Measurements from ENCODE around the gene MAPK8. TPM values are rescaled to one million over a fixed set of nuclear protein-coding genes. Genes with fewer than 3 reads are reported as not detected.

The MAPK8 gene
- total and polyA plus RNA-seq, 5 donors: 9.4 to 35.5 (median 33.6) TPM

- Histone ChIP-seq H3K4me1 (ENCODE audit: control insufficient read depth, insufficient read depth, low read length) (peaks cover 6% of the 10 kb centered on the region), H3K9me3 (ENCODE audit: control insufficient read depth, low read length) (no peaks in the 10 kb centered on the region), H3K27ac (ENCODE audit: low read length) (no peak overlapping the region), H3K27me3 (ENCODE audit: control insufficient read depth, insufficient read depth) (no peaks in the 10 kb centered on the region), H3K4me3 (ENCODE audit: low read length) (no peak overlapping the region)
- WGBS: 74% methylated on average over 5 of the region's 5 CpGs
- intact Hi-C loops (cut with DNase I): no loop called here
- ATAC-seq: no peak
- DNase-seq: peak in 1 of 3 donors; percentile 27
These were observed 151.6 kb downstream of the MAPK8 start for GRCh38 chr10:48457949-48458661.

GRCh38 chr10:48458662-48459048 lies 152.2 kb downstream of the MAPK8 start:
- Histone ChIP-seq H3K4me1 (ENCODE audit: control insufficient read depth, insufficient read depth, low read length) (peaks cover 11% of the 10 kb centered on the region), H3K27me3 (ENCODE audit: control insufficient read depth, insufficient read depth) (no peaks in the 10 kb centered on the region), H3K9me3 (ENCODE audit: control insufficient read depth, low read length) (no peaks in the 10 kb centered on the region), H3K4me3 (ENCODE audit: low read length) (no peak overlapping the region), H3K27ac (ENCODE audit: low read length) (no peak overlapping the region)
- DNase-seq (no peak), ATAC-seq (no peak)
- WGBS: 76% methylated on average over 6 of the region's 6 CpGs
- intact Hi-C loops (cut with DNase I): no loop called here

GRCh38 chr10:48459270-48460150 lies 153.0 kb downstream of the MAPK8 start:
- ATAC-seq (no peak), DNase-seq (peak in 1 of 3 donors; percentile 26)
- Histone ChIP-seq H3K9me3 (ENCODE audit: control insufficient read depth, low read length) (no peaks in the 10 kb centered on the region), H3K27me3 (ENCODE audit: control insufficient read depth, insufficient read depth) (no peaks in the 10 kb centered on the region), H3K4me3 (ENCODE audit: low read length) (no peak overlapping the region), H3K27ac (ENCODE audit: low read length) (no peak overlapping the region), H3K4me1 (ENCODE audit: control insufficient read depth, insufficient read depth, low read length) (peaks cover 14% of the 10 kb centered on the region)
- WGBS: 88% methylated on average over 23 of the region's 23 CpGs
- intact Hi-C loops (cut with DNase I): no loop called here

- no peak overlapping the region for H3K4me3 ChIP-seq (ENCODE audit: low read length)
- no peak overlapping the region for H3K27ac ChIP-seq (ENCODE audit: low read length)
- 88% methylated on average over 2 of the region's 2 CpGs for WGBS
- peaks cover 14% of the 10 kb centered on the region for H3K4me1 ChIP-seq (ENCODE audit: control insufficient read depth, insufficient read depth, low read length)
- H3K9me3 ChIP-seq (ENCODE audit: control insufficient read depth, low read length): no peaks in the 10 kb centered on the region
- no peaks in the 10 kb centered on the region for H3K27me3 ChIP-seq (ENCODE audit: control insufficient read depth, insufficient read depth)
- ATAC-seq: no peak
- DNase-seq: no peak
- intact Hi-C loops (cut with DNase I): no loop called here
These were observed 153.7 kb downstream of the MAPK8 start for GRCh38 chr10:48460182-48460581.

- H3K4me3 ChIP-seq (ENCODE audit: low read length): no peak overlapping the region
- intact Hi-C loops (cut with DNase I): no loop called here
- H3K27me3 ChIP-seq (ENCODE audit: control insufficient read depth, insufficient read depth): no peaks in the 10 kb centered on the region
- no peak overlapping the region for H3K27ac ChIP-seq (ENCODE audit: low read length)
- H3K9me3 ChIP-seq (ENCODE audit: control insufficient read depth, low read length): no peaks in the 10 kb centered on the region
- DNase-seq: peak in 1 of 3 donors; percentile 33
- peaks cover 8% of the 10 kb centered on the region for H3K4me1 ChIP-seq (ENCODE audit: control insufficient read depth, insufficient read depth, low read length)
- no peak for ATAC-seq
- WGBS: 93% methylated on average over 12 of the region's 12 CpGs
These were observed 155.4 kb downstream of the MAPK8 start for GRCh38 chr10:48461623-48462481.

GRCh38 chr10:48462482-48463020 lies 156.1 kb downstream of the MAPK8 start:
- H3K27me3 ChIP-seq (ENCODE audit: control insufficient read depth, insufficient read depth): no peaks in the 10 kb centered on the region
- H3K4me3 ChIP-seq (ENCODE audit: low read length): no peak overlapping the region
- H3K9me3 ChIP-seq (ENCODE audit: control insufficient read depth, low read length): no peaks in the 10 kb centered on the region
- ATAC-seq (no peak), DNase-seq (peak in 1 of 3 donors; percentile 50)
- peaks cover 8% of the 10 kb centered on the region for H3K4me1 ChIP-seq (ENCODE audit: control insufficient read depth, insufficient read depth, low read length)
- 86% methylated on average over 5 of the region's 5 CpGs for WGBS
- intact Hi-C loops (cut with DNase I): no loop called here
- H3K27ac ChIP-seq (ENCODE audit: low read length): no peak overlapping the region

GRCh38 chr10:48463318-48464003 lies 157.0 kb downstream of the MAPK8 start:
- no peaks in the 10 kb centered on the region for H3K27me3 ChIP-seq (ENCODE audit: control insufficient read depth, insufficient read depth)
- intact Hi-C loops (cut with DNase I): no loop called here
- no peak overlapping the region for H3K27ac ChIP-seq (ENCODE audit: low read length)
- peak; percentile 40 to 62 for ATAC-seq
- no peaks in the 10 kb centered on the region for H3K9me3 ChIP-seq (ENCODE audit: control insufficient read depth, low read length)
- 42% methylated on average over 8 of the region's 8 CpGs for WGBS
- DNase-seq: peak in 2 of 3 donors; percentile 62
- H3K4me3 ChIP-seq (ENCODE audit: low read length): no peak overlapping the region
- peaks cover 8% of the 10 kb centered on the region for H3K4me1 ChIP-seq (ENCODE audit: control insufficient read depth, insufficient read depth, low read length)

GRCh38 chr10:48464121-48464870 lies 157.8 kb downstream of the MAPK8 start:
- DNase-seq (peak in 1 of 3 donors; percentile 37), ATAC-seq (no peak)
- Histone ChIP-seq H3K9me3 (ENCODE audit: control insufficient read depth, low read length) (no peaks in the 10 kb centered on the region), H3K4me1 (ENCODE audit: control insufficient read depth, insufficient read depth, low read length) (peaks cover 8% of the 10 kb centered on the region), H3K27ac (ENCODE audit: low read length) (no peak overlapping the region), H3K27me3 (ENCODE audit: control insufficient read depth, insufficient read depth) (no peaks in the 10 kb centered on the region), H3K4me3 (ENCODE audit: low read length) (no peak overlapping the region)
- intact Hi-C loops (cut with DNase I): no loop called here
- 85% methylated on average over 9 of the region's 9 CpGs for WGBS

- Histone ChIP-seq H3K9me3 (ENCODE audit: control insufficient read depth, low read length) (no peaks in the 10 kb centered on the region), H3K27me3 (ENCODE audit: control insufficient read depth, insufficient read depth) (no peaks in the 10 kb centered on the region), H3K4me1 (ENCODE audit: control insufficient read depth, insufficient read depth, low read length) (peaks cover 8% of the 10 kb centered on the region), H3K4me3 (ENCODE audit: low read length) (no peak overlapping the region), H3K27ac (ENCODE audit: low read length) (peak overlapping the region; percentile 5)
- intact Hi-C loops (cut with DNase I): no loop called here
- DNase-seq: peak in 2 of 3 donors; percentile 76 to 83
- WGBS: 52% methylated on average over 27 of the region's 27 CpGs
- ATAC-seq: peak; percentile 77 to 81
These were observed 158.6 kb downstream of the MAPK8 start for GRCh38 chr10:48464871-48465736.
